DLD1 (cell line): ENCODE results near the gene TAF3.

Experiments
- in situ Hi-C: cut with HindIII; loops from 2 replicates; pipeline ENCODE4 v1.10.0; 2017; ENCODE audit warnings: low sequenced_read_pairs

The TAF3 gene

DNA sequence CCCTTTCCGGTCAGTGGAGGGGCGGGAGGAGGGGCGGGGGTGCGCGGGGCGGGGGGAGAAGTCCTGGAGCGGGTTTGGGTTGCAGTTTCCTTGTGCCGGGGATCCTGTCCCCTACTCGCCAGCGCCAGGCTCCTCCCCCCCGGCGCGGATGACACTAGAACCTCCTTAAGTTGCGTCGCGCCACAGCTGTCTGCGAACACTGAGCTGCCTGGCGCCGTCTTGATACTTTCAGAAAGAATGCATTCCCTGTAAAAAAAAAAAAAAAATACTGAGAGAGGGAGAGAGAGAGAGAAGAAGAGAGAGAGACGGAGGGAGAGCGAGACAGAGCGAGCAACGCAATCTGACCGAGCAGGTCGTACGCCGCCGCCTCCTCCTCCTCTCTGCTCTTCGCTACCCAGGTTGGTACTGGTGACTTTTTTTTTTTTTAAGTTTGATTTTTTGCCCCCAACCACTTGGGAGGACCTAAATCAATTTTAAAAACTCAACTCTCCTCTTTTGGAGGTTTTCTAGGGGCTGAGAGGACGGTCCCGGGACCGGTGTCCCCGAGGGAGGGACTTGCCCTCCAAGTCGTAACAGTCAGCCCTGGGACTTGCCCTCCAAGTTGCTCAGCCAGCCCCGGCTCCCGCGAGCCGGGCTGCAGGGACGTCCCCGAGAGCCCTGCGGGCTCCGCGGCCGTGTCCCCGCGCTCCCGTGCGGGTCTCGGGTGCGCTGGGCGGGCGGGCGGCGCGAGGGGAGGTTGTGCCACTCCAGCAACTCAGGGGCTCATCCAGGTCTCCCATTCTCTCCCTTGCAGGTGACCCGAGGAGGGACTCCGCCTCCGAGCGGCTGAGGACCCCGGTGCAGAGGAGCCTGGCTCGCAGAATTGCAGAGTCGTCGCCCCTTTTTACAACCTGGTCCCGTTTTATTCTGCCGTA, 236.4 kb downstream of the TAF3 start, which contains the start of gene GATA3:
TSS of gene GATA3 (plus strand) at position 195 of the 914 bp plus-strand sequence. CDS start 968 bp downstream, outside the sequence.
- in situ Hi-C loops: no loop called here

DNA sequence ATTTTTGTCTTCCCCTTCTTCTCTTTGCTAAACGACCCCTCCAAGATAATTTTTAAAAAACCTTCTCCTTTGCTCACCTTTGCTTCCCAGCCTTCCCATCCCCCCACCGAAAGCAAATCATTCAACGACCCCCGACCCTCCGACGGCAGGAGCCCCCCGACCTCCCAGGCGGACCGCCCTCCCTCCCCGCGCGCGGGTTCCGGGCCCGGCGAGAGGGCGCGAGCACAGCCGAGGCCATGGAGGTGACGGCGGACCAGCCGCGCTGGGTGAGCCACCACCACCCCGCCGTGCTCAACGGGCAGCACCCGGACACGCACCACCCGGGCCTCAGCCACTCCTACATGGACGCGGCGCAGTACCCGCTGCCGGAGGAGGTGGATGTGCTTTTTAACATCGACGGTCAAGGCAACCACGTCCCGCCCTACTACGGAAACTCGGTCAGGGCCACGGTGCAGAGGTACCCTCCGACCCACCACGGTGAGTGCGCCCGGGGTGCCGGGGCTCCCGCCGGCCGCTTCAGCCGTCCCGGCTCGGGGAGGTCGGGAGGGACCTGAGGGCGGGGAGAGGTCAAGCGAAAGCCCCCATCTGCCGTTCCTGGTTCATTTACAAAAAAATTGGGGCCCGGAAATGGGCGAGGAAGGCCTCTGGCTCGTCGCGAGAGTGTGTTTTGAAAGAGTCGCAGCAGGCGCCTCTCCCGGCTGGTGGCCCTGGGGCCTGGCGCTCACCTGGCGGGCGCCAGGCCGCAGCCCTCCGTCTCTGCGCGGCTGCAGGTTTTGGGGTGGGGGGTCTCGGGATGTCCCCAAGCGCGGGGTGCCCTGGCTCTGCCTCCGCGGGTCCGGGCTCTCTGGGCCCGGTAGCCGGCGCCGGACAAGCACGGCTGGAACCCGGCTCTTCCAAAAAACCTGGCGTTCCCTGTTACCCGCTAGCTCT, 237.4 kb downstream of the TAF3 start:
- in situ Hi-C loops: no loop called here

DNA sequence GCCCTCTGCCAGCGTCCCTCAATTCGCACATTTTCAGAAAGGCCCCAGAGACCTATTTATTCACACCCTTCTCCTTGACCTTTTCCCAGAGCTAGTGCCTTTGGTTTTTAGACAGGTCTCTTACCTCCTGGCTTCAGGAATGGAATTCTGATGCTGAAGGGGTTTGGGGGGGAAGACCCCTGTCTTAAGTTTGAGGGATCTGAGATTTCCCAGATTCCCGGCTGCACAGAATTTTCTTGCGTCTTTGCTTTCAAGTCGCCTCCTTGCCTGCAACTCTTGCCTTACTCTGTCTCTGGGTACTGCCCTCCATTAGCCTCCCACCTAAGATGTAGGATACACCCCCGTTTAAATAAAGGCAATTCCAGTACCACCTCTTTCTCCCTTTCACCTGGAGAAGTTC, 238.1 kb downstream of the TAF3 start:
- in situ Hi-C loops: no loop called here

DNA sequence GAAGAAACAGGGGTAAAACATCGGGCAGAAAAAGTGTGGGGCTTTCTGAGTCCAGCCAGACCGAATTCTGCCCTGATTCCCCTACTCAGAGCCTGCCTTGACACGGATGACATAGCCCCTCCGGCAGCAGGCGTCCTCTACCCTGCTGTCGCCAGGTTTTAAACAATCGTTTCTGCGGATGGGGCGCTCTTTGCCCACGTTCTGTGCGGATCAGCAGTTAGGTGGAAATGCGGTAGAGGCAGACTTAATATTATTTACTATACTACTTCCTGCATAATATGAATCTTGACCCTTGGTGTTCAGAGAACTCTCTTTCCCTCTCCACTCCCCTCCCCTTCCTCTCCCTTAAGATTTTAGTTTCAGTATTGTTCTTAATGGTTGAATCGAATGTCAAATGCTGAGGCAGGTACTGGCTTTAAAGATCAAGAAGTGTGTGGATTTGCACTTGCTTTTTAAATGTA, 238.6 kb downstream of the TAF3 start:
- in situ Hi-C loops: no loop called here

DNA sequence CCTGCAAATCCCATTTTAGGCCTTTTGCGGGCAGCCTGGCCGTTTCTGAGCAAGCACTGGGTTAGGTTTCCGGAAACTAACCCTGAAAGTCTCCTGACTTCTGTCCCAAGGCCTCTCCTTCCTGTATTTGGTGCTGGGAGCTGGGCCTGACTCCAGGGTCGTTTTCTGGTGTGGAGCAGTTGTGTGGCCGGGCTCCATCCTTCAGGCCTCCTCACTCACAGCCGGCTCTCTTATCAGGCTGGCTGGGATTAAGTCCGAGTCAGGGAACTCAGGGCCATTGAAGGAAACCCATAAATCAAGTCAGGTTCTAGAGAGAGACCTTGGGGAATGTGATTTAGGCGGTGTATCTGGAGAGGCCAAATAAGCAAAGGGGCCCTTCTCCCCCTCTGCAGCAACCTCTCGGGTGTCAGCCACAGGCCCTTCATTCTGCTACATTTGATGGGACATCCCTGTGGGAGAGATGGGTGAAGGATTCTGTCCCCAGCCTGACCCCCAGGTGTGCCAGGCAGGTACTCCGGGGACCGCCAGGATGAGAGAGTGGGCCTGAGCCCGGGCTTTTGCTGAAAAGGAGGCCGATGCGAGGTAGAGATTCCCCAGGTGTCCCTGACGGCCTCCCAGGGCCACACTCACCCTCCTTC, 239.4 kb downstream of the TAF3 start:
- in situ Hi-C loops: no loop called here

DNA sequence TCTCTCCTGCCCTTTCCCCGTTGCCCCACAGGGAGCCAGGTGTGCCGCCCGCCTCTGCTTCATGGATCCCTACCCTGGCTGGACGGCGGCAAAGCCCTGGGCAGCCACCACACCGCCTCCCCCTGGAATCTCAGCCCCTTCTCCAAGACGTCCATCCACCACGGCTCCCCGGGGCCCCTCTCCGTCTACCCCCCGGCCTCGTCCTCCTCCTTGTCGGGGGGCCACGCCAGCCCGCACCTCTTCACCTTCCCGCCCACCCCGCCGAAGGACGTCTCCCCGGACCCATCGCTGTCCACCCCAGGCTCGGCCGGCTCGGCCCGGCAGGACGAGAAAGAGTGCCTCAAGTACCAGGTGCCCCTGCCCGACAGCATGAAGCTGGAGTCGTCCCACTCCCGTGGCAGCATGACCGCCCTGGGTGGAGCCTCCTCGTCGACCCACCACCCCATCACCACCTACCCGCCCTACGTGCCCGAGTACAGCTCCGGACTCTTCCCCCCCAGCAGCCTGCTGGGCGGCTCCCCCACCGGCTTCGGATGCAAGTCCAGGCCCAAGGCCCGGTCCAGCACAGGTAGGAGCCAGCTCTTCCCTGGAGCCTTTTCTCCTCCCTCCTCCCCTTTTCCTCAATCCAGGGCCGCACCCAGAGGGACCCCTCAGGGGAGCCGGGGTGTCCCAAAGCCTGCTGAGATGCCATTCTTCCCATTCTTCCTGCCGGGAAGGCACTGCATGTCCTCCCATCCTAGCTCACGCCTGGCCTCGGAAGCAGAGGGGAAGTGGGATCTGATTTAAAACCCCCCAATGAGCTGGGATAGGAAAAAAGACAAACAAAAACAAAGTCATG, 240.2 kb downstream of the TAF3 start:
- in situ Hi-C loops: no loop called here

DNA sequence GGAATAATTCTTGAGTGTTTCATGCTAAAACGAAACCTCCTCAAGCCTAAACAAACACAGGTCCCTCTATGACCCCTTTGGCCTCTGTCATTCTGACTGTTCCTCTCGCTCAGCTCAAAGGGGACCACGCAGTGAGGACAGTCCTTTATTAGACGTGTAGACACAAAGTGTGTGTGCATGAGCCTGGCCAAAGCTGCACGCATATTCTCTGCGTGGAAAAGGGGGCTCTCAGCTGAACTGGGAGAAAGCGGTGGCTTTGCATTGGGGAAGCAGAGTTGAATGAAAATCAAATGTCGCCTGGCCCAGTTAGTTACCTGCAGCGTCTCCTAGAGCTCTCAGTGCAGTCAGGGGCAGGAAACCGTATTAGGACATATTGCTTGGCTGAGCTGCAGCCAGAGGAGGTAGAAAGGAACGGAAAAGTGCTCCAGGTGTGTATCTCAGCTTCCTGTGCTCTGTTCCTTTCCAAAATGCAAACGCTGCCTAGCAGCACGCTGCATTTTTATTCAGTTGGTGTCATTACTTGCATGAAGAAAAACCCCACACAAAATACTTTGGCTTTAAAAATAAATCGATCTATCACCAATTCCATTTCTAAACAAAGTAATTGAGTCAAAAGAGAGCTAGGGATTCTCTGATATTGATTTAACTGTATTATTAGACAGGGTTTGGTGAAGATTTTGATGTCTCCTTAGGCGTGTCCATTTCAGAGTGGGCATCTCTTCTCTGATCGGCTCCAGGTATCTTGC, 241.1 kb downstream of the TAF3 start:
- in situ Hi-C loops: no loop called here

DNA sequence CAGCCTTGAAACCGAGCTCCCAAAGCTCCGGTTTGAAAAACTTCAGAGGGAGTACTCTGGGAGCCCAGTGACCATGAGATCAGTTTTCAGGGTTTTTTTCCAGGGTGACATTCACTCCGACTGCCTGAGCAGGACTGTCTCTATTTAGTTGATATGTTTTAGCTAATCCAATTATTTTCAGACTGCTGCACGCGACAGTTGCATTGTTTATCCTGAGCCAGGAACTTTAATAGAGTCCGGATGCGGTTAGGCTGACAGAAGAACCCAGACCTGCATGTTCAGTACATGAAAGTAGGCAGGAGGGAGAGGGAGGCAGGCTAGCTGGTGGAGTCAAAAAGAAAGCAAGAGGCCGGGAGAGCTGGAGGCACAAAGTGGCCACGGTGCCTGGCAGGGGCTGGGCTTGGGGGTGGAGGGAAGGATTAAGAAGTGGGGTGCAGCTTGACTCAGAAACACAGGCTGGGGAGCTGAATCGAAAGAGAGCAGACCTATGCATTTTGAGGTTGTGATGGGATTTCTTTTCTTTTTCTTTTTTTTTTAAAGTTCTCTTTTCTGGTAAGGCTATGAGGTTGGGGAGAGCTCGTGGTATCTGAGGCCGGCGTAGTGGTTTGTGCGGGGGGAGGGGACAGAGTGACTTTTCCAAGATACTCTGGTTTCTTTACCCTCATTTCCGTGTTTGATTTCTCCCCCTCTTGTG, 241.9 kb downstream of the TAF3 start:
- in situ Hi-C loops: no loop called here

DNA sequence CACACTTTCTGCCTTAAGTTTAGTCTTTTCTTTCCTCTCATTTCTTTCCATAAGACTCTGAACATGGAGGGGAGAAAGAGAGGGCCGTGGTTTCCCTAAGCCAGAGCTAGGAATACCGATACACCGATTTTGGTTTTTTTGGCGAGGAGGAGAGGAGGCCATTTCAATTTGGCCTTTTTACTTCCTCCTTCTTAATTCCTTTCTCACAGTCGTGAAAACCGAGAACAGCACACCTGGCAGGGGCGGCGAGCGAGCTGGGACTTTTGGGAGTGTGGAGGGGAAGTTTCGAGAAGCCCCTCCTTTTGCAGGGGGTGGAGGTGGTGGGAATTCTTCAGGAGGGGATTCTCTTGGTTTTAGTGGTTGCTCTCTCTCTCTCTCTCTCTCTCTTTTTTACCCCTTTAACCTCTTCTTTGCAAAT, 242.4 kb downstream of the TAF3 start:
- in situ Hi-C loops: no loop called here

DNA sequence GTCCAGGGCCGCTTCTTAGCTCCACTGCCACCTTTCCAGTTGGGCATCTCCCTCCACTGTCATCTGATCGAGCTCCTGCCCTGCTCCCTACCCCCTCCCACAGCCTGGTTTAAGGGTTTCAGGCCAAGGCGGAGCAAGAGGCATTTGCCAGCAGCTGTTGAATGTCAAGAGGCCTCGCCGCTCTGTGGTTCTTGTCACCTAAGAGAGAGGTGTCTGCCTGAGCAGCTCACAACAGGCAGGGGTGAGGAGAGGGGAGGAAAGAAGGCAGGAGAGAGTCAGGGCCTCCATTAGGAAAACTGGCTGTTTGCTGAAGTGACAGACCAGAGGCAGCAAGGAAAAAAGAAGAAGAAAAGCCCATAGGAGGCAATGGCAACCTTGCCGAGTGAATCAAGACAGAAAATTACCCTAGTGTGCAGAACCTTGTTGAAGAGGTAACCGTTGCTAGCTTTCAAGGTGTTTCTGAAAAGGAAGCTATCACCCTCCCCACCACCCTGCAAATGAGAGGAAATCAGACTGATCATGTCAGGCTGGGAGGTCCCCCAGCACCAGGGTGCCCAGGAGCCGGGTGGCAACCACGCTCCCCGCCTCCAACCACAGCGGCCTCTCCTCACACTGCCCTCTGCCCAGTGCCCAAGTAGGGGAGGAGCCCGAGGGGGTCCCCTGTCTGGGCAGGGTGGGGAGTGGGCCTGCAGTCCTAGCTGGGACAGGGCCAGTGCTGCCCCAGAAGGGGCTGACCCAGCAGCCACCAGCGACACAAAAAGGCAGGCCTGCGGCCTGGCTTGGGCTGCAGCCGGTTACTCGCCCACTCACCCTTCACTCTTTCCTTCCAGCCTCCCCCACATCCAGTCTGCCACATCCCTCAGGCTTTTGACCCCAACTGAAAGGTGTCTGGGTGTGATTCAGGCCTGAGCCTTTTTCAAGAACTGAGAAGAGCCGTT, 243.2 kb downstream of the TAF3 start:
- in situ Hi-C loops: no loop called here

DNA sequence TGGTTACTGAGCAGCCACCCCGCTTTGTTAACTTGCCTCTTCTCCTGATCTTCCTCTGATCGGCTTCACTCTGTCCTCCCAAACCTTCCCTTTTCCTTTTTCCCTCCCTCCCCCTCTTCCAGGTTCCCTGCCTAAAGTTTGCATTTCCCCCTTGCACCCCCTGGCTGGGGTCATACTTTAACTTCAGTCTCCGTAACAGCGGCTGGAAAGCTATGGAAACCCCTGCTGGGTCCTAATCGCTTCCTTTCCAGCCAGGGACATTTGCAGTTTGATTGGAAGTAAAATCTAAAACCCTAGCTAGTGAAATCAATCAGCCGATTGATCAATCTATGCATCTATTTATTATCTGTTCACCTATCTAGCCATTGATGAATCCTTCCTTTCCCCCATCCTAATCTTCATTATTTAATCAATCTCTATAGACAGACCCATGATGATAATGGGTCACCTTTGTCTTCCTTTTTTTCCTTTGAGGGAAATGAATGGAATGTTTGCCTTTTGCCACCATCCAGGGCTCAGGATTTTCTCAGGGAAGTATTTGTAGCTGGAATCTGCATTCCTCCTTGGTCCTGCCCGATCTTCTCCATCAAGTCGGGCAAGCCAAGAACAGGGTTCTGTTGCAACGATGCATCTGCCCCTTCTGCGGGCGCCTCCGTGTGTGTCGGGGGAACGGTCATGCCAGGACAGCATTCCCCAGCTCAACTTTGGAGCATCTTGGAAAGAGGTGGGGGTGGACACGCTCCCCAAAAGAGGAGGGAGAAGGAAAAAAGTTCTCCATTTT, 245.0 kb downstream of the TAF3 start:
- in situ Hi-C loops: no loop called here

DNA sequence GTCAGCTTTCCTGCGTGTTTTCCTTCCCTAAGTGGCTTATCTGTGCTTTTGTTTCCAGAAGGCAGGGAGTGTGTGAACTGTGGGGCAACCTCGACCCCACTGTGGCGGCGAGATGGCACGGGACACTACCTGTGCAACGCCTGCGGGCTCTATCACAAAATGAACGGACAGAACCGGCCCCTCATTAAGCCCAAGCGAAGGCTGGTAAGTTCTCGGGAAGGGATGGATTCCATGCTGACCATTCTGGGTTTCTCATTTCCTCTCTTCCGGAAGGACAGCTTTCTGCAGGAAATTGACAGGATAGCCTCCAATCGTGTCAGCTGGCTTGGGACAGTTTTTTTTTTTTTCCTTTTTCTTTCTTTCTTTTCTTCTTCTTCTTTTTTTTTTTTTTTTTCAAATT, 245.6 kb downstream of the TAF3 start:
- in situ Hi-C loops: no loop called here

DNA sequence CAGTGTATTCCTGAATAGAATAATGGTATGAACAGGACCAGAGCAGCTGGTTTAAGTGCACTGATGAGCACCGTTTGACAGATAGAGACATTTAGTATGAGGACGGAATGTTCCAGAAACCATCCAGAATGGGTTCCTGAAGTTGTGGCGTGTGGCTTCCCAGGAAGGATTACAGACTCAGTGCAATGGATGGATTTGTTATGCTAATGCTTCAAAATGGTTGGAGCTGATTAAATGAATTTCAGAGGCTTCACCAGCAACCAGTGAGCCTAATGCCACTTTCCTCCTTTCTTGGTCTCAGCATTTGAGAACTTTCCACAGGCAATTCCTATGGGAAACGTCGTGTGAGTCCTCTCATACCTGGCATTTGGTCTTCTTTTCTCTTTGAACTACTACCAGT, 246.1 kb downstream of the TAF3 start:
- in situ Hi-C loops: no loop called here

DNA sequence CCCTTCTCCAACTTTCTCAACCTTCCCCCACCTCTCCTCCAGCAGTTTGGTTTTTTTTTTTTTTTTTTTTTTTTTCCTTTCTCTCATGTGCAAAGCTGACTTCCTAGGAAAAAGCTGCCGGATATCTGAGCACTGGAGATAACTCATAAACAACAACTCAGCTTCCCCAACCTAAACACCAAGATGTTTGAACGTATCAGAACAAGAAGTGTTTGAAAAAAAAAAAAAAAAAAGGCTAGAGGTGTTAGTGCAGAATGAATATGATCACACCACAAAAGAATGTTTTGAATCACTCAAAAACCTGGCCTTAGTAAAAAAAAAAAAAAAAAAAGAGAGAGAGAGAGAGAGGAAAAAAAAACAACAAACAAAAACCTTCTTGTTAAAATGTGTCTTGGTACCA, 247.3 kb downstream of the TAF3 start:
- in situ Hi-C loops: no loop called here

DNA sequence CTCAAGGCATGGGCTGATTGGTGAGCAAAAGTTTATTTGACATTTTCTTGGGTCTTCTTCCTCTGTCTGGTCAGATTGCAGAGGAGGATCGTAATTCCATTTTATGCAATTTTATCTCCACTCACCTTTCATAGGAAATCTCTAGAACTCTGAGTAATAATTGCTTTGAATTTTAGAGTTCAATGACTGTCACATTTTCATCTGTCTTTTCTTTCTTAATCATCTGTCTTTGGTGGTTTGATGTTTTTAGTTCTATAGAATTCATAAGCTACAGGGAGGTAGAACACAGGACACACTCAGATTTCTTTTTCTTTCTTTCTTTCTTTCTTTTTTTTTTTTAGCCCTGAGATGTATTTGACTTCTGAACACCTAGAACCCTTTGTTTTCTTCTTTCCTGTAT, 247.8 kb downstream of the TAF3 start:
- in situ Hi-C loops: no loop called here
